Measurements from ENCODE around the gene ATP9B.

- no peak for TF ChIP-seq ZNF217 (IDR thresholded peaks at IDR 0.05)
- TF ChIP-seq SPI1 (IDR thresholded peaks at IDR 0.05; ENCODE audit: borderline replicate concordance, insufficient read depth, low read depth, low read length): no peak
- TF ChIP-seq IRF5 (IDR thresholded peaks at IDR 0.05; ENCODE audit: borderline replicate concordance): no peak
- TF ChIP-seq SREBF1 (IDR thresholded peaks at IDR 0.05; ENCODE audit: low read length): no peak
- no peak for TF ChIP-seq BHLHE40 (IDR thresholded peaks at IDR 0.05; ENCODE audit: borderline replicate concordance in 1 of 2, low read depth in 2 of 2, low read length in 1 of 2)
These were observed 118.5 kb downstream of the ATP9B start for GRCh38 chr18:79187532-79188277.
